HepG2 (cell line): Measurements from ENCODE around the gene CAPRIN2. TPM values are rescaled to one million over a fixed set of nuclear protein-coding genes. Genes with fewer than 3 reads are reported as not detected.

Experiments
- CTCF ChIP-seq: sonication (generic); formaldehyde crosslinking; IDR thresholded peaks from 2 replicates; pipeline ENCODE4 v1.5.0; 2020; ENCODE audit warnings: mild to moderate bottlenecking, missing genetic modification reagents, moderate library complexity
- FLYWCH1 ChIP-seq: sonication (generic); formaldehyde crosslinking; IDR thresholded peaks from 2 replicates; pipeline ENCODE4 v1.8.1; 2023; ENCODE audit warnings: mild to moderate bottlenecking, missing genetic modification reagents
- FOXA3 ChIP-seq: IDR thresholded peaks from 2 replicates; pipeline ENCODE4 v1.6.1; 2016; ENCODE audit warnings: missing genetic modification reagents, missing compliant biosample characterization
- GABPB1 ChIP-seq: IDR thresholded peaks from 2 replicates; pipeline ENCODE4 v1.6.1; 2016; ENCODE audit warnings: mild to moderate bottlenecking, missing genetic modification reagents, moderate library complexity, missing compliant biosample characterization
- JUNB ChIP-seq: sonication (generic); formaldehyde crosslinking; IDR thresholded peaks from 2 replicates; pipeline ENCODE4 v1.8.0; 2022; ENCODE audit warnings: missing genetic modification reagents, mild to moderate bottlenecking, borderline replicate concordance
- NFKB2 ChIP-seq: sonication (generic); formaldehyde crosslinking; IDR thresholded peaks from 2 replicates; pipeline ENCODE4 v1.4.0; 2020; ENCODE audit warnings: missing genetic modification reagents, borderline replicate concordance
- ONECUT2 ChIP-seq: sonication (generic); formaldehyde crosslinking; IDR thresholded peaks from 2 replicates; pipeline ENCODE4 v1.4.0; 2020; ENCODE audit warnings: missing genetic modification reagents
- RAD21 ChIP-seq: fragments of 450-650 bp; formaldehyde crosslinking; IDR thresholded peaks from 2 replicates; pipeline ENCODE4 v1.5.0; 2020; ENCODE audit warnings: mild to moderate bottlenecking
- TAF15 ChIP-seq: fragments of 200-400 bp; formaldehyde crosslinking; IDR thresholded peaks from one replicate; pipeline ENCODE4 v1.6.1; 2018; ENCODE audit warnings: mild to moderate bottlenecking, low read depth, low read length; ENCODE audit not compliant: poor library complexity, severe bottlenecking
- TBX2 ChIP-seq: sonication (generic); formaldehyde crosslinking; IDR thresholded peaks from 2 replicates; pipeline ENCODE4 v1.5.0; 2020; ENCODE audit warnings: missing genetic modification reagents, mild to moderate bottlenecking, borderline replicate concordance
- THRA ChIP-seq: sonication (generic); formaldehyde crosslinking; IDR thresholded peaks from 2 replicates; pipeline ENCODE4 v1.4.0; 2020; ENCODE audit warnings: missing genetic modification reagents, borderline replicate concordance
- ZNF644 ChIP-seq: IDR thresholded peaks from 2 replicates; pipeline ENCODE4 v1.6.1; 2016; ENCODE audit warnings: low read depth
- ZNF646 ChIP-seq: sonication (generic); formaldehyde crosslinking; IDR thresholded peaks from 2 replicates; pipeline ENCODE4 v1.9.0; 2021; ENCODE audit warnings: mild to moderate bottlenecking, missing genetic modification reagents
- ZNF687 ChIP-seq: sonication (generic); formaldehyde crosslinking; IDR thresholded peaks from 2 replicates; pipeline ENCODE4 v1.5.1; 2020; ENCODE audit warnings: mild to moderate bottlenecking, missing genetic modification reagents, moderate library complexity
- polyA plus RNA-seq, 8 experiments: library from polyadenylated mRNA; depleted of rRNA in 3 of 8; stranded (reverse) in 7 of 8; unstranded in 1 of 8; fragments of >200 nt; fragmentation: Illumina TruSeq in 4 of 8; extraction: Trizol in 4 of 8; gene quantifications; 2 replicates each; pipeline versions ENCODE4 v1.2.1 to v1.2.3, GENCODE V29; 2011 to 2016; ENCODE audit warnings: low read depth in 4 of 8, missing spikeins in 1 of 8, mixed read lengths in 1 of 8; ENCODE audit not compliant: insufficient read depth in 1 of 8
- total RNA-seq, 5 experiments: library from RNA; depleted of rRNA; stranded (reverse); fragments of >200 nt; fragmentation: Illumina TruSeq; extraction: Trizol; gene quantifications; 2 replicates each; pipeline ENCODE4 v1.2.3, GENCODE V29; 2016; ENCODE audit warnings: low read depth in 1 of 5

Gene CAPRIN2
- total and polyA plus RNA-seq, 2 of the 13 experiments (the other 11 are each of a cell fraction or from before 2014, with no cell fraction given) = 21.7 to 30.6 TPM

DNA sequence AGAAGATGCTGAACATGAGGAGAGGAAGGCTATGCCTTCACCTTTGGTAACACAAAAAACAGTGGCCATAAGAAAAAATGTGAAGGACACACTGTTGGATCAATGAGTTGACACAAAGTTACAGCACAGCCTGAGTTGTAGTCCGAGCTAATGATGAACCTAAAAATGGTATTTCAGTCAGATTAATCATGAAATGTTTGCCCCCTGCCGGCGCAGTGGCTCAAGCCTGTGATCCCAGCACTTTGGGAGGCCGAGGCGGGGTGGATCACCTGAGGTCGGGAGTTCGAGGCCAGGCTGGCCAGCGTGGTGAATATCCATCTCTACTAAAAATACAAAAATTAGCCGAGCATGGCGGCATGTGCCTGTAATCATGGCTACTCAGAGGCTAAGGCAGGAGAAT is 1.3 kb upstream of the CAPRIN2 start (continued):
- TF ChIP-seq TBX2 (CRISPR knock-in tag) (peak; percentile 37; the same call in 1 of the 2 replicates), ZNF687 (CRISPR knock-in tag) (peak; percentile 42), NFKB2 (CRISPR knock-in tag) (no peak), ZNF646 (peak; percentile 87), GABPB1 (peak; percentile 34; the same call in 1 of the 2 replicates), JUNB (CRISPR knock-in tag) (no peak), CTCF (CRISPR knock-in tag) (peak; percentile 69), ONECUT2 (CRISPR knock-in tag) (peak; percentile 73), TAF15 (no peak), THRA (CRISPR knock-in tag) (no peak), ZNF644 (CRISPR knock-in tag) (0 out of 2 replicates have a peak, but pooled peaks have one; percentile 17), FOXA3 (CRISPR knock-in tag) (peak; percentile 33), RAD21 (CRISPR knock-in tag) (0 out of 2 replicates have a peak, but pooled peaks have one; percentile 38), FLYWCH1 (no peak)
